ENCODE results near the gene APOL4.
A peak's percentile ranks its signal among the peaks of the same experiment; 100 is the strongest.
"Not testable (repeated sequence)": the region's sequence is repeated elsewhere in the genome, so short reads cannot be mapped to it uniquely, and the experiment has no call there.

Gene APOL4

GRCh38 chr22:36223504-36223903 lies 21.9 kb upstream of the APOL4 start:
- Mint-ChIP-seq H3K9me3 (ENCODE audit: low read depth) (no peaks in the 10 kb centered on the region), H3K4me3 (no peak overlapping the region), H3K27me3 (no peaks in the 10 kb centered on the region), H3K36me3 (peaks cover 2% of the 10 kb centered on the region), H3K27ac (no peak overlapping the region), H3K4me1 (ENCODE audit: low read depth) (peaks cover 9% of the 10 kb centered on the region)

GRCh38 chr22:36222887-36223450 lies 21.4 kb upstream of the APOL4 start:
- Mint-ChIP-seq H3K27me3 (no peaks in the 10 kb centered on the region), H3K4me3 (no peak overlapping the region), H3K36me3 (peaks cover 2% of the 10 kb centered on the region), H3K9me3 (ENCODE audit: low read depth) (no peaks in the 10 kb centered on the region), H3K27ac (no peak overlapping the region), H3K4me1 (ENCODE audit: low read depth) (peaks cover 9% of the 10 kb centered on the region)

GRCh38 chr22:36221799-36222751 lies 20.5 kb upstream of the APOL4 start:
- Mint-ChIP-seq H3K36me3 (peaks cover 2% of the 10 kb centered on the region), H3K4me3 (peak overlapping the region; percentile 30), H3K27ac (no peak overlapping the region), H3K9me3 (ENCODE audit: low read depth) (no peaks in the 10 kb centered on the region), H3K4me1 (ENCODE audit: low read depth) (peaks cover 9% of the 10 kb centered on the region), H3K27me3 (no peaks in the 10 kb centered on the region)

GRCh38 chr22:36220451-36220921 lies 18.9 kb upstream of the APOL4 start:
- H3K4me3 Mint-ChIP-seq: no peak overlapping the region
- H3K4me1 Mint-ChIP-seq (ENCODE audit: low read depth): peaks cover 9% of the 10 kb centered on the region
- no peak overlapping the region for H3K27ac Mint-ChIP-seq
- H3K36me3 Mint-ChIP-seq: no peaks in the 10 kb centered on the region
- H3K27me3 Mint-ChIP-seq: no peaks in the 10 kb centered on the region
- no peaks in the 10 kb centered on the region for H3K9me3 Mint-ChIP-seq (ENCODE audit: low read depth)

- no peak overlapping the region for H3K27ac Mint-ChIP-seq
- H3K36me3 Mint-ChIP-seq: no peaks in the 10 kb centered on the region
- H3K9me3 Mint-ChIP-seq (ENCODE audit: low read depth): no peaks in the 10 kb centered on the region
- H3K27me3 Mint-ChIP-seq: no peaks in the 10 kb centered on the region
- peaks cover 9% of the 10 kb centered on the region for H3K4me1 Mint-ChIP-seq (ENCODE audit: low read depth)
- H3K4me3 Mint-ChIP-seq: no peak overlapping the region
These were observed 17.1 kb upstream of the APOL4 start for GRCh38 chr22:36218648-36219193.

GRCh38 chr22:36215981-36216380 lies 14.4 kb upstream of the APOL4 start:
- no peaks in the 10 kb centered on the region for H3K9me3 Mint-ChIP-seq (ENCODE audit: low read depth)
- no peak overlapping the region for H3K4me3 Mint-ChIP-seq
- H3K36me3 Mint-ChIP-seq: no peaks in the 10 kb centered on the region
- peaks cover 3% of the 10 kb centered on the region for H3K27me3 Mint-ChIP-seq
- H3K27ac Mint-ChIP-seq: no peak overlapping the region
- H3K4me1 Mint-ChIP-seq (ENCODE audit: low read depth): peaks cover 6% of the 10 kb centered on the region

- H3K27ac Mint-ChIP-seq: no peak overlapping the region
- H3K4me3 Mint-ChIP-seq: no peak overlapping the region
- no peaks in the 10 kb centered on the region for H3K36me3 Mint-ChIP-seq
- H3K27me3 Mint-ChIP-seq: peaks cover 3% of the 10 kb centered on the region
- H3K9me3 Mint-ChIP-seq (ENCODE audit: low read depth): no peaks in the 10 kb centered on the region
- H3K4me1 Mint-ChIP-seq (ENCODE audit: low read depth): peaks cover 12% of the 10 kb centered on the region
These were observed 12.0 kb upstream of the APOL4 start for GRCh38 chr22:36213586-36213985.

- Mint-ChIP-seq H3K36me3 (no peaks in the 10 kb centered on the region), H3K4me1 (ENCODE audit: low read depth) (peaks cover 12% of the 10 kb centered on the region), H3K27ac (no peak overlapping the region), H3K27me3 (peaks cover 3% of the 10 kb centered on the region), H3K9me3 (ENCODE audit: low read depth) (no peaks in the 10 kb centered on the region), H3K4me3 (no peak overlapping the region)
These were observed 11.3 kb upstream of the APOL4 start for GRCh38 chr22:36212901-36213300.

- peaks cover 5% of the 10 kb centered on the region for H3K27me3 Mint-ChIP-seq
- peaks cover 12% of the 10 kb centered on the region for H3K4me1 Mint-ChIP-seq (ENCODE audit: low read depth)
- no peaks in the 10 kb centered on the region for H3K36me3 Mint-ChIP-seq
- H3K4me3 Mint-ChIP-seq: no peak overlapping the region
- no peak overlapping the region for H3K27ac Mint-ChIP-seq
- no peaks in the 10 kb centered on the region for H3K9me3 Mint-ChIP-seq (ENCODE audit: low read depth)
These were observed 9.7 kb upstream of the APOL4 start for GRCh38 chr22:36211237-36211861.

- H3K27ac Mint-ChIP-seq: no peak overlapping the region
- peaks cover 12% of the 10 kb centered on the region for H3K4me1 Mint-ChIP-seq (ENCODE audit: low read depth)
- H3K36me3 Mint-ChIP-seq: no peaks in the 10 kb centered on the region
- H3K4me3 Mint-ChIP-seq: no peak overlapping the region
- peaks cover 5% of the 10 kb centered on the region for H3K27me3 Mint-ChIP-seq
- no peaks in the 10 kb centered on the region for H3K9me3 Mint-ChIP-seq (ENCODE audit: low read depth)
These were observed 8.6 kb upstream of the APOL4 start for GRCh38 chr22:36210224-36210623.

- H3K4me1 Mint-ChIP-seq (ENCODE audit: low read depth): peaks cover 12% of the 10 kb centered on the region
- H3K4me3 Mint-ChIP-seq; H3K36me3 Mint-ChIP-seq; H3K27me3 Mint-ChIP-seq; H3K27ac Mint-ChIP-seq; H3K9me3 Mint-ChIP-seq (ENCODE audit: low read depth): not testable (repeated sequence)
These were observed 7.9 kb upstream of the APOL4 start for GRCh38 chr22:36209488-36209908.

- Mint-ChIP-seq H3K36me3 (no peaks in the 10 kb centered on the region), H3K27ac (no peak overlapping the region), H3K9me3 (ENCODE audit: low read depth) (no peaks in the 10 kb centered on the region), H3K27me3 (peaks cover 5% of the 10 kb centered on the region), H3K4me3 (no peak overlapping the region), H3K4me1 (ENCODE audit: low read depth) (peaks cover 12% of the 10 kb centered on the region)
These were observed 7.3 kb upstream of the APOL4 start for GRCh38 chr22:36208914-36209313.

GRCh38 chr22:36208162-36208765 lies 6.7 kb upstream of the APOL4 start:
- H3K4me1 Mint-ChIP-seq (ENCODE audit: low read depth): peaks cover 12% of the 10 kb centered on the region
- H3K9me3 Mint-ChIP-seq (ENCODE audit: low read depth): no peaks in the 10 kb centered on the region
- H3K27me3 Mint-ChIP-seq: peaks cover 5% of the 10 kb centered on the region
- H3K36me3 Mint-ChIP-seq: no peaks in the 10 kb centered on the region
- H3K4me3 Mint-ChIP-seq: no peak overlapping the region
- H3K27ac Mint-ChIP-seq: no peak overlapping the region

GRCh38 chr22:36206255-36206654 lies 4.6 kb upstream of the APOL4 start:
- no peak overlapping the region for H3K4me3 Mint-ChIP-seq
- H3K9me3 Mint-ChIP-seq (ENCODE audit: low read depth): no peaks in the 10 kb centered on the region
- peaks cover 4% of the 10 kb centered on the region for H3K27me3 Mint-ChIP-seq
- peaks cover 9% of the 10 kb centered on the region for H3K4me1 Mint-ChIP-seq (ENCODE audit: low read depth)
- H3K36me3 Mint-ChIP-seq: no peaks in the 10 kb centered on the region
- H3K27ac Mint-ChIP-seq: no peak overlapping the region

GRCh38 chr22:36205573-36205972 lies 4.0 kb upstream of the APOL4 start:
- H3K4me1 Mint-ChIP-seq (ENCODE audit: low read depth); H3K27ac Mint-ChIP-seq; H3K36me3 Mint-ChIP-seq; H3K9me3 Mint-ChIP-seq (ENCODE audit: low read depth); H3K27me3 Mint-ChIP-seq; H3K4me3 Mint-ChIP-seq: not testable (repeated sequence)

Data from activated naive CD8-positive, alpha-beta T cell (primary cell).